ENCODE data around the gene CTNND2.

The CTNND2 gene

DNA sequence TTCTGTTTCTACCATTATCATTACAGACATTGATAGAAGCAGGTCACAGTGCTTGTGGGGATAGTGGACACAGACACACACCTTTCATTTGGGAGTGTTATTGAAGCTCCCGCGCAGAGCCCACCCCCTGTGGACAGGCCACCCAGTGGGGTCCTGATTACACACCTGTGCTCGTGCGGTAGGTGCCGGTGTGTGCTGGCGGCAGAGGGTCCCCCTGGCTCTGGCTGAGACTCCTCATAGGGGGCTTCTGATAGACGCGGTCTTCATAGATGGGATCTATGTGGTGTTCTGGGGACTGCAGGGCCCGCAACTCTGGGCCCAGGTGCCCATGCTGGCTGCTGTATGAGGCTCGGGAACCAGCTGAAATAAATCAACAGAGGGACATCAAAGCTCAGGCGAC lies 539.7 kb downstream of the CTNND2 start:
- H3K27ac ChIP-seq = no peak overlapping the region
- no peak for TF ChIP-seq CTCF (conservative IDR thresholded peaks at IDR 0.05)
- TF ChIP-seq ZFX (IDR thresholded peaks at IDR 0.05) = no peak

DNA sequence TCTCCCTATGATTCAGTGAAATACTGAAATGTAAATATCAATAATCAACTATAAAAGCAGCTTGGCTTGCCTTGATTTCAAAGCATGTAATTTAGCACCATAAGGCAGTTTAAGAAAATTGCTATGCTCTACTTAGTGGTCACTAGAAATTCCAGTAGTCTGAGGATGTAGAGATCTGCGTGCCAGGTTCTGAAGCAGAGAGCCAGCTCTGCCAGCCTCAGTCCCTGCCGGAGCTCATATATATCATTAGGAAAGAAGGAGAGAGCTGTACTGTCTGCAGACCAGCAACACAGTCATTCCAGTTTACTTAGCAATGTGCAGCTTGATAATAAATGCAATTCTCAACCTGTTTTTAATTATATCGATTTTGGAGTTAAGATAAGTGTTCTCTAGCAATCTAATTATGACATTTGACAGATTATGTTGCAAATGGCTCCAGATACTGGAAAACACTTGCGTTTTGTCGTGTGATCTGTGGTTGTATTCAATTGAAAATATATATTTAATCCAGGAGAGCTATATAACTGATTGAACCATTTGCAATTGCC lies 540.5 kb downstream of the CTNND2 start:
- no peak overlapping the region for H3K27ac ChIP-seq
- TF ChIP-seq ZFX (IDR thresholded peaks at IDR 0.05) (no peak), CTCF (conservative IDR thresholded peaks at IDR 0.05) (no peak)

- H3K27ac ChIP-seq = no peak overlapping the region
- TF ChIP-seq CTCF (conservative IDR thresholded peaks at IDR 0.05) (no peak), ZFX (IDR thresholded peaks at IDR 0.05) (no peak)
Measured at GRCh38 chr5:11361768-11362167, 542.5 kb downstream of the CTNND2 start.

DNA sequence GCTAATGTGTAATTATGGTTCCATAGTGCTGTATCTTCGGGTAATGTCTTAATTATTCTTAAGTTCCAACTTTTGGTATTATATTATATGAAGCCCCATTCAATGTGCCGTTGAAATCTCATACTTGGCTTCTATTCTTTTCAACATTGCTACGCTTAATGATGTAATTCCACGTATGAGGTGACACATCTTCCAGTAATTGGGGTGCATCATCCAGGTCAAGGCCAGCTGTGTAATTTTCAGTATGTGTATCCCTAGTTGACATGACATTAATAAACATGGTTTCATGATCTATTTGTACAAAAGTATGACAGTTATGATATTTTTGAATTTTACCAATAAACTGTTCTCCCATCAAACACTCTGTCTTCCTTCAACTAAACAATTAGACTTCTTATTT lies 546.3 kb downstream of the CTNND2 start:
- TF ChIP-seq ZFX (IDR thresholded peaks at IDR 0.05) (no peak), CTCF (conservative IDR thresholded peaks at IDR 0.05) (no peak)
- no peak overlapping the region for H3K27ac ChIP-seq

GRCh38 chr5:11355491-11355890 lies 548.8 kb downstream of the CTNND2 start:
- H3K27ac ChIP-seq = no peak overlapping the region
- TF ChIP-seq ZFX (IDR thresholded peaks at IDR 0.05) = no peak
- no peak for TF ChIP-seq CTCF (conservative IDR thresholded peaks at IDR 0.05)

DNA sequence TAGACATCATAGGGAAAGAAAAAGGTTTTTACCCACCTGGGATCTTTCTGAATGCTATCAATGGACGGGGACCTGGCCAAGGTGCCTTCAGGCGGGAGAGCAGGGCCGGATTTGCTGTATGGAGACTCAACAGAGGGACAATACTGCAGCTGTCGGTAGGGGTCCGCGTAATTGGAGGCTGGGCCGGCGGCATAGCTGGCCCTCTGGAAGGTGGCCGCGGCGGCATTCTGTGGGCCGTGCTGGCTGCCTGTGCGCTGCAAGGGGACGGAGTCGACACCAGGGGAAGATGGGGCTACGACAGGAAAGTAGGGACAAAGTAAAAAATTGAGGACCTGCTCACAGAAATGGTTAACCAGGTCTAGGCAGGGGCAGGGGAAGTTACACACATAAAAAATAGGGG lies 557.9 kb downstream of the CTNND2 start:
- H3K27ac ChIP-seq = no peak overlapping the region
- no peak for TF ChIP-seq ZFX (IDR thresholded peaks at IDR 0.05)
- TF ChIP-seq CTCF (conservative IDR thresholded peaks at IDR 0.05) = no peak

GRCh38 chr5:11335881-11336760 lies 568.1 kb downstream of the CTNND2 start:
- TF ChIP-seq ZFX (IDR thresholded peaks at IDR 0.05) = no peak

More at GRCh38 chr5:11335881-11336760, 568.1 kb downstream of the CTNND2 start:
- no peak overlapping the region for H3K27ac ChIP-seq

Measured in C4-2B (cell line).